Neutrophil (primary cell): ENCODE measurements around the gene HOXA10.

ENCODE experiments used
- H3K27ac ChIP-seq: fragments of 200-600 bp; sonication (generic); 2 replicates; pipeline ENCODE4 v1.5.1; 2016; ENCODE audit warnings: mild to moderate bottlenecking, moderate library complexity
- H3K27me3 ChIP-seq: fragments of 200-600 bp; sonication (generic); 2 replicates; pipeline ENCODE4 v1.6.0; 2016; ENCODE audit warnings: mild to moderate bottlenecking
- H3K36me3 ChIP-seq: fragments of 200-600 bp; sonication (generic); 2 replicates; pipeline ENCODE4 v1.5.1; 2017
- H3K4me1 ChIP-seq, 2 experiments: fragments of 200-600 bp in 1 of 2; sonication (generic) in 1 of 2; 1 replicate in 1 of 2; 2 replicates in 1 of 2; pipeline versions ENCODE4 v1.5.1 to v1.6.1; 2013 to 2016; ENCODE audit warnings: low read depth in 1 of 2, low read length in 1 of 2, mild to moderate bottlenecking in 1 of 2, moderate library complexity in 1 of 2; ENCODE audit not compliant: control insufficient read depth in 1 of 2, insufficient read depth in 1 of 2
- H3K4me3 ChIP-seq, 2 experiments: fragments of 200-600 bp in 1 of 2; sonication (generic) in 1 of 2; 1 replicate in 1 of 2; 2 replicates in 1 of 2; pipeline ENCODE4 v1.5.1; 2013 to 2016; ENCODE audit warnings: low read depth in 1 of 2, low read length in 1 of 2, mild to moderate bottlenecking in 1 of 2, moderate library complexity in 1 of 2
- H3K9me3 ChIP-seq: fragments of 200-600 bp; sonication (generic); 2 replicates; pipeline ENCODE4 v1.5.1; 2016
- TF ChIP-seq, protein P1 (sequence below): fragments of 200-600 bp; sonication (generic); IDR thresholded peaks from 2 replicates; pipeline ENCODE4 v1.5.1; 2016; ENCODE audit warnings: antibody characterized with exemption

HOXA10 gene

DNA sequence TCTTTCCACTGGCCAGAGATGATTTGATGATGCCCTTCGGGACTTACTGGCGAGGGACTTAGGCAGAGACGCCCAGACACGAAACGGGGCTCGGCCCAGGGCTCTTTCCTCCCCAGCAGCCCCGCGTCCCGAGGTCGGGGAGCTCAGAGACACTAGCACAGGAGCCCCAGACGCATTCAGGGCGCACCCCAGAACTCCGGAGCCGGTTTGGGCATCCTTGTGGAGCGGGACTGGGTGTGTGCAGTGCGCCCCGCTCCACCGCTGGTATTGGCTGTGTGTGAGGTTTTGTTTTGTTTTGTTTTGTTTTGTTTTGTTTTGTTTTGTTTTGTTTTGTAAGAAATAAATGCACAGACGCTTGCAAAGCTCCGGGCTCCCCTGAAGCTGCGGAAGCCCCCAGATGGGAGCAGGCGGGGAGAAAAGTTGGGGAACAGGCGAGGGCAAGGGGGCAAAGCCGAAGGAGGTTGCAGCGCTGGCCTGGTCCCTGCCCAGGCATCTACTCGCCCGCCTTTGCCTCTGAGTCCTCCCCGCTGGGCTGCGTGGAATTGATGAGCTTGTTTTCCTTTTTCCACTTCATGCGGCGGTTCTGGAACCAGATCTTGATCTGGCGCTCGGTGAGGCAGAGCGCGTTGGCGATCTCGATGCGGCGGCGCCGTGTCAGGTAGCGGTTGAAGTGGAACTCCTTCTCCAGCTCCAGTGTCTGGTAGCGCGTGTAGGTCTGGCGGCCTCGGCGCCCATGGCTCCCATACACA is 28.8 kb downstream of the HOXA10 start:
- Histone ChIP-seq H3K4me3 (no peak overlapping the region), H3K4me1 (peaks cover 10 to 15% of the 10 kb centered on the region in 2 experiments), H3K27ac (no peak overlapping the region), H3K27me3 (peaks cover 82% of the 10 kb centered on the region), H3K9me3 (no peaks in the 10 kb centered on the region), H3K36me3 (no peaks in the 10 kb centered on the region)
- TF ChIP-seq, protein P1, sequence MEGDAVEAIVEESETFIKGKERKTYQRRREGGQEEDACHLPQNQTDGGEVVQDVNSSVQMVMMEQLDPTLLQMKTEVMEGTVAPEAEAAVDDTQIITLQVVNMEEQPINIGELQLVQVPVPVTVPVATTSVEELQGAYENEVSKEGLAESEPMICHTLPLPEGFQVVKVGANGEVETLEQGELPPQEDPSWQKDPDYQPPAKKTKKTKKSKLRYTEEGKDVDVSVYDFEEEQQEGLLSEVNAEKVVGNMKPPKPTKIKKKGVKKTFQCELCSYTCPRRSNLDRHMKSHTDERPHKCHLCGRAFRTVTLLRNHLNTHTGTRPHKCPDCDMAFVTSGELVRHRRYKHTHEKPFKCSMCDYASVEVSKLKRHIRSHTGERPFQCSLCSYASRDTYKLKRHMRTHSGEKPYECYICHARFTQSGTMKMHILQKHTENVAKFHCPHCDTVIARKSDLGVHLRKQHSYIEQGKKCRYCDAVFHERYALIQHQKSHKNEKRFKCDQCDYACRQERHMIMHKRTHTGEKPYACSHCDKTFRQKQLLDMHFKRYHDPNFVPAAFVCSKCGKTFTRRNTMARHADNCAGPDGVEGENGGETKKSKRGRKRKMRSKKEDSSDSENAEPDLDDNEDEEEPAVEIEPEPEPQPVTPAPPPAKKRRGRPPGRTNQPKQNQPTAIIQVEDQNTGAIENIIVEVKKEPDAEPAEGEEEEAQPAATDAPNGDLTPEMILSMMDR, result no peak

DNA sequence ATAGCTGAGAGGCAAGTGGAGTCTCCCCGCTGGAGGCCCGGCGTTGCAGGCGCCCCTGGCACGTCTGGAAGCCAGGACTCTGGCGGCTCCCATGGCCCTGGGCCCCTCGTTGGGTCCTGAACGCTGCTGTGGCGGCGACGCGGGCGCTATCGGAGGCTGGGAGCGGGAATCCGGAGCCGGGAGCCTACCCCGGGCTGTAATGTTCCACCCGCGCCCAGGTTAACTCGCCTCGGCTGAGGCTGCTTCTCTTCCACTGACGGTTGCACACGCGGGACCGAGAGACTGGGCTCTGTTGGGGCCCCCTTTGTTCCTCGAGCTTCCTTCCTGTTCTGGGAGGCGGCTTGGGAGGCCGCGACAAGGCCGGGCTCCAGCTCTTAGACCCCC is 29.3 kb downstream of the HOXA10 start:
- H3K4me1 ChIP-seq, result peaks cover 9 to 12% of the 10 kb centered on the region in 2 experiments
- TF ChIP-seq, protein P1, result no peak
- no peaks in the 10 kb centered on the region for H3K36me3 ChIP-seq
- peaks cover 78% of the 10 kb centered on the region for H3K27me3 ChIP-seq
- no peak overlapping the region for H3K27ac ChIP-seq
- H3K9me3 ChIP-seq, result no peaks in the 10 kb centered on the region
- no peak overlapping the region for H3K4me3 ChIP-seq

DNA sequence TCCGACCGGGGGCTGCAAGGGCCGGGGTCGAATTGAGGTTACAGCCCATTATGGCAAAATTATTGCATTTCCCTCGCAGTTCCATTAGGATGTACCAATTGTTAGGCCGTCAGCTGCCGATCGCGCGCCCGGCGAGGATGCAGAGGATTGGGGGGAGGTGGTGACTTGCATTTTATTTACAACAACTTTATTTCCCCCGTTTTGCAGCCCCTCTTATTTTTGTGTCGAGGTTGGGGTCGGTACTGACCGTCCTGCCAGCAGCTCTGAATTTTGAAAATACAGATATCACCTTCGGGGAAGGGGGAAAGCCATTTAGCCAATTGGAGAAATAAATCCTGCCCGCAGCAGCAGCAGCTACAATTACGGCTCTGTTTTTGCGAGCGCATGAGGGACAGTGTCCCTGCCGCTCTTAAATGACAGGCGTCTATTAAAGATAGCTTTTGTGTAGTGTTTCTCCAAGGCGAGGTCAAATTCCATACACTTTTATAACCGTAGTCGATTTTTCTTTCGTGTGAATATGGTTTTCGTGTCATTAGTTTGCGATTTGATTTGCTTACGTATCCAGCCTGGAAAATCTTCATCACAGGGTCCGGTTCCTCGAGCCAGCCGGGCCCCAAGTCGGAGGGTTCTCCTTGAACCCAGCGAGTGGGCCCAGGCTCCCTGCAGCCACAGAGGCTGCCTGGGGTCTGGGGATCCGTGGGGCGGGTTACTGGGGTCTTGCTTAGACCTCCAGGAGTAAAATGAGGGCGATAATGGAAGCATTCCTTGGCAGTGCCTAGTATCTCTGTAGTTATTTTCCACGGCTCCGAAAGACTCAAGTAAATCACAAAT is 30.0 kb downstream of the HOXA10 start:
- H3K4me1 ChIP-seq, result peaks cover 9 to 12% of the 10 kb centered on the region in 2 experiments
- H3K27me3 ChIP-seq, result peaks cover 78% of the 10 kb centered on the region
- no peak overlapping the region for H3K4me3 ChIP-seq

DNA sequence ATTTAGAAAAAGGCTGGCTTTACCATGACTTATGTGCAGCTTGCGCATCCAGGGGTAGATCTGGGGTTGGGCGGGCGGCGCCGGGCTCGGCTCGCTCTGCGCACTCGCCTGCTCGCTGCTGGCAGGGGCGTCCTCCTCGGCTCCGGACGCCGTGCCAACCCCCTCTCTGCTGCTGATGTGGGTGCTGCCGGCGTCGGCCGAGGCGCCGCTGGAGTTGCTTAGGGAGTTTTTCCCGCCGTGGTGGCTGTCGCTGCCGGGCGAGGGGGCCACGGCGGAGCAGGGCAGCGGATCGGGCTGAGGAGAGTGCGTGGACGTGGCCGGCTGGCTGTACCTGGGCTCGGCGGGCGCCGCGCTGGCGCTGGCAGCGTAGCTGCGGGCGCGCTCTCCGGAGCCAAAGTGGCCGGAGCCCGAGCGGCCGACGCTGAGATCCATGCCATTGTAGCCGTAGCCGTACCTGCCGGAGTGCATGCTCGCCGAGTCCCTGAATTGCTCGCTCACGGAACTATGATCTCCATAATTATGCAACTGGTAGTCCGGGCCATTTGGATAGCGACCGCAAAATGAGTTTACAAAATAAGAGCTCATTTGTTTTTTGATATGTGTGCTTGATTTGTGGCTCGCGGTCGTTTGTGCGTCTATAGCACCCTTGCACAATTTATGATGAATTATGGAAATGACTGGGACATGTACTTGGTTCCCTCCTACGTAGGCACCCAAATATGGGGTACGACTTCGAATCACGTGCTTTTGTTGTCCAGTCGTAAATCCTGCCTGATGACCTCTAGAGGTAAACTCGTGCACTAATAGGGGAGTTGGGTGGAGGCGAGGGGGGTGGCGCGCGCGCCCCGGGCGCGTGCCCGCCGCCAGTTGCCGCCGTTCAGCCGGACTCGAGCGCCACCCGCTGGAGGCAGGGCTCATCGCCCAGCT is 30.8 kb downstream of the HOXA10 start, which contains the start of gene HOXA5:
Gene HOXA5 (minus strand): TSS at position 659 of the 927 bp plus-strand sequence. CDS start 74 bp downstream, at position 585.
- peaks cover 75% of the 10 kb centered on the region for H3K27me3 ChIP-seq
- peaks cover 8 to 11% of the 10 kb centered on the region in 2 experiments for H3K4me1 ChIP-seq
- TF ChIP-seq, protein P1, result peak; percentile 45
- no peaks in the 10 kb centered on the region for H3K9me3 ChIP-seq
- H3K36me3 ChIP-seq, result no peaks in the 10 kb centered on the region
- peak within 1 kb of the TSS; percentile 38 to 41 for H3K4me3 ChIP-seq
- H3K27ac ChIP-seq, result peak within 1 kb of the TSS; percentile 60

More for the DNA sequence above, 30.0 kb downstream of the HOXA10 start:
- H3K36me3 ChIP-seq, result no peaks in the 10 kb centered on the region
- no peak overlapping the region for H3K27ac ChIP-seq
- no peaks in the 10 kb centered on the region for H3K9me3 ChIP-seq
- TF ChIP-seq, protein P1, result no peak

DNA sequence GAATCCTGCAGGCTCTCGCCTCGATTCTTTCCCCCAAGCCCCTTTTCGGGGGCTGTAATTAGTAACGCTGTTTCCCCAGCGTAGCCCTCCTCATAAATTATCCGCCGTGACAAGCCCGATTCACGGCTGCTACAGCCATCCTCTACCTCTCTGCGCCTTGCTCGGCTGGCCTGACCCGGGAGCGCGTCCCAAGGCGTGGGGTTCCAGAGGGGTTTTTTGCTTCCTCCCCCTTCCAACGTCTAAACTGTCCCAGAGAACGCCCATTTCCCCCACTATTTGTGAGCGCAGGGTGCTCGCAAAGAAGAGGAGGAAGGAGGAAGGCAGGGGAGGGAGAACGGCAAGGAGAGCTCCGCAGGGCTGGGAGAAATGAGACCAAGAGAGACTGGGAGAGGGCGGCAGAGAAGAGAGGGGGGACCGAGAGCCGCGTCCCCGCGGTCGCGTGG is 31.5 kb downstream of the HOXA10 start:
- Histone ChIP-seq H3K36me3 (no peaks in the 10 kb centered on the region), H3K4me3 (peak overlapping the region; percentile 38 to 41), H3K9me3 (no peaks in the 10 kb centered on the region), H3K27me3 (peaks cover 75% of the 10 kb centered on the region), H3K4me1 (peaks cover 3 to 4% of the 10 kb centered on the region in 2 experiments), H3K27ac (peak overlapping the region; percentile 60)
- TF ChIP-seq, protein P1, result no peak
